Measurements from ENCODE around the gene CLDN20. TPM values are rescaled to one million over a fixed set of nuclear protein-coding genes. Genes with fewer than 3 reads are reported as not detected.

CLDN20 gene
- total and polyA plus RNA-seq, 2 of the 8 experiments (the other 6 are each of a cell fraction or from before 2014, with no cell fraction given), result not detected

GRCh38 chr6:155301867-155302266 is 38.1 kb downstream of the CLDN20 start:
- Histone ChIP-seq H2BK15ac (ENCODE audit: low read length) (no peak overlapping the region), H3K27me3 (replicated peaks in 1 of 4; ENCODE audit: control insufficient read depth in 3 of 4, extremely low read depth in 1 of 4, insufficient read depth in 3 of 4, low read length in 3 of 4) (no peaks in the 10 kb centered on the region), H2BK120ac (replicated peaks; ENCODE audit: low read depth, low read length) (no peak overlapping the region), H3K36me3 (ENCODE audit: control insufficient read depth in 2 of 4, insufficient read depth in 4 of 4, low read length in 3 of 4) (peaks cover 2 to 54% (median 6%) of the 10 kb centered on the region in 4 experiments; a peak in 6 of 8 replicates), H3K18ac (ENCODE audit: extremely low read depth, low read length) (no peak overlapping the region), H2BK20ac (ENCODE audit: low read length) (no peak overlapping the region), H4K91ac (replicated peaks; ENCODE audit: insufficient read length, low read length) (no peak overlapping the region), H2AK5ac (ENCODE audit: low read depth, low read length) (no peak overlapping the region), H4K8ac (ENCODE audit: extremely low read depth, insufficient read depth, low read length) (no peak overlapping the region), H3K4me3 (ENCODE audit: extremely low read depth in 1 of 4, insufficient read depth in 2 of 4, low read depth in 3 of 4, low read length in 4 of 4) (no peak overlapping the region), H3K56ac (replicated peaks; ENCODE audit: insufficient read length, low read depth, low read length) (no peak overlapping the region), H4K20me1 (replicated peaks in 1 of 2; ENCODE audit: control insufficient read depth in 1 of 2, insufficient read depth in 2 of 2, low read length in 2 of 2) (peaks cover 1 to 2% of the 10 kb centered on the region in 2 experiments), H3K14ac (ENCODE audit: insufficient read length) (no peak overlapping the region), H3K4ac (replicated peaks; ENCODE audit: insufficient read length, low read depth, low read length) (no peak overlapping the region), H2BK5ac (ENCODE audit: low read depth, low read length) (no peak overlapping the region), H3K4me2 (ENCODE audit: insufficient read depth in 1 of 2, low read depth in 2 of 2, low read length in 2 of 2) (no peak overlapping the region), H3K27ac (ENCODE audit: low read depth, low read length) (no peak overlapping the region), H3K9me3 (ENCODE audit: insufficient read depth in 2 of 2, low read depth in 1 of 2, low read length in 1 of 2) (no peaks in the 10 kb centered on the region), H2AFZ (ENCODE audit: low read length) (no peak overlapping the region), H3K79me2 (ENCODE audit: control insufficient read depth in 1 of 2, insufficient read depth in 2 of 2, low read length in 2 of 2) (peaks cover 0 to 9% of the 10 kb centered on the region in 2 experiments; a peak in 2 of 4 replicates), H3K79me1 (ENCODE audit: low read depth, low read length) (no peaks in the 10 kb centered on the region; the same call in none of the 2 replicates), H3K23ac (ENCODE audit: insufficient read length) (no peak overlapping the region), H3K4me1 (replicated peaks in 1 of 4; ENCODE audit: control insufficient read depth in 3 of 4, insufficient read depth in 4 of 4, low read length in 3 of 4) (peaks cover 0 to 5% (median 0%) of the 10 kb centered on the region in 4 experiments; a peak in 1 of 7 replicates), H2BK12ac (ENCODE audit: low read depth, low read length) (no peak overlapping the region), H3K9ac (replicated peaks in 1 of 4; ENCODE audit: extremely low read depth in 1 of 4, low read depth in 3 of 4, low read length in 3 of 4) (no peak overlapping the region), H3K23me2 (ENCODE audit: low read depth, low read length) (no peaks in the 10 kb centered on the region), H4K5ac (ENCODE audit: insufficient read length, low read depth, low read length) (no peak overlapping the region)
- FAIRE-seq (no peak), DNase-seq (ENCODE audit: low read depth in 1 of 2, low spot score in 2 of 2) (no peak)
- WGBS, 2 experiments (ENCODE audit: extremely low coverage in 1 of 2, insufficient coverage in 1 of 2, insufficient read length in 1 of 2, insufficient replicate concordance in 2 of 2, low coverage in 1 of 2, low lambda C conversion rate in 2 of 2, missing lambda C conversion rate in 1 of 2), result 85% methylated on average over 2 of the region's 2 CpGs; no CpG with 5 or more reads in 1 of the 2 experiments
- ChIA-PET CTCF (ENCODE audit: partially characterized antibody) (interaction anchor here (0.9 to 1.1 kb wide), 3 partner anchors 9 to 124 kb away, joined by 3 to 4 read pairs (median 4); no protein-coding TSS in a partner anchor), POLR2A (ENCODE audit: partially characterized antibody) (interaction anchor here (0.6 to 1.0 kb wide), 2 partner anchors 8 to 1240 kb away, joined by 3 read pairs; no protein-coding TSS in a partner anchor)
- TF ChIP-seq JUND (IDR thresholded peaks at IDR 0.05; ENCODE audit: low read length) (no peak), BACH1 (IDR thresholded peaks at IDR 0.05; ENCODE audit: low read length) (no peak), SUZ12 (IDR thresholded peaks at IDR 0.05; ENCODE audit: low read length) (no peak), TCF12 (IDR thresholded peaks at IDR 0.05; ENCODE audit: low read depth, low read length) (no peak), TEAD4 (IDR thresholded peaks at IDR 0.05; ENCODE audit: low read depth, low read length) (no peak), EZH2 (IDR thresholded peaks at IDR 0.05; ENCODE audit: low read depth, low read length, severe bottlenecking) (no peak), SIX5 (IDR thresholded peaks at IDR 0.05; ENCODE audit: low read depth, low read length) (no peak)

Measured in H1 (cell line).